Jurkat, Clone E6-1 (cell line): ENCODE measurements around the gene SLCO3A1.
A peak's percentile ranks its signal among the peaks of the same experiment; 100 is the strongest.

ENCODE experiments used
- DNase-seq: peaks from one replicate; pipeline ENCODE4 v3.0.0-alpha.2; 2011; ENCODE audit warnings: low read depth, low spot score
- H3K4me3 ChIP-seq: 2 replicates; pipeline ENCODE4 v1.5.1; 2011; ENCODE audit warnings: mild to moderate bottlenecking, low read length, control low read depth, moderate library complexity

SLCO3A1 gene

GRCh38 chr15:92153620-92154019 lies 300.1 kb downstream of the SLCO3A1 start:
- no peak for DNase-seq
- H3K4me3 ChIP-seq, result no peak overlapping the region

GRCh38 chr15:92155934-92156333 lies 302.4 kb downstream of the SLCO3A1 start:
- DNase-seq, result no peak
- no peak overlapping the region for H3K4me3 ChIP-seq

GRCh38 chr15:92157666-92158298 lies 304.3 kb downstream of the SLCO3A1 start:
- no peak for DNase-seq
- no peak overlapping the region for H3K4me3 ChIP-seq

- DNase-seq, result no peak
- H3K4me3 ChIP-seq, result no peak overlapping the region
These were observed 304.9 kb downstream of the SLCO3A1 start for GRCh38 chr15:92158426-92158825.

GRCh38 chr15:92159481-92159880 lies 306.0 kb downstream of the SLCO3A1 start:
- H3K4me3 ChIP-seq, result no peak overlapping the region
- DNase-seq, result no peak

GRCh38 chr15:92159906-92160841 lies 306.7 kb downstream of the SLCO3A1 start:
- DNase-seq, result no peak
- no peak overlapping the region for H3K4me3 ChIP-seq

- DNase-seq, result peak; percentile 12
- no peak overlapping the region for H3K4me3 ChIP-seq
These were observed 307.6 kb downstream of the SLCO3A1 start for GRCh38 chr15:92161039-92161670.

GRCh38 chr15:92162657-92163056 lies 309.1 kb downstream of the SLCO3A1 start:
- no peak overlapping the region for H3K4me3 ChIP-seq
- no peak for DNase-seq

- DNase-seq, result no peak
- no peak overlapping the region for H3K4me3 ChIP-seq
These were observed 310.1 kb downstream of the SLCO3A1 start for GRCh38 chr15:92163641-92164040.

GRCh38 chr15:92164327-92165000 lies 311.0 kb downstream of the SLCO3A1 start:
- no peak overlapping the region for H3K4me3 ChIP-seq
- DNase-seq, result peak; percentile 5

- H3K4me3 ChIP-seq, result no peak overlapping the region
- DNase-seq, result no peak
These were observed 311.5 kb downstream of the SLCO3A1 start for GRCh38 chr15:92165001-92165346.

- no peak overlapping the region for H3K4me3 ChIP-seq
- DNase-seq, result no peak
These were observed 312.5 kb downstream of the SLCO3A1 start for GRCh38 chr15:92166029-92166428.

- DNase-seq, result no peak
- H3K4me3 ChIP-seq, result no peak overlapping the region
These were observed 313.4 kb downstream of the SLCO3A1 start for GRCh38 chr15:92166751-92167405.

- no peak overlapping the region for H3K4me3 ChIP-seq
These were observed 313.9 kb downstream of the SLCO3A1 start for GRCh38 chr15:92167451-92167850.

GRCh38 chr15:92168066-92168683 lies 314.7 kb downstream of the SLCO3A1 start:
- no peak for DNase-seq
- H3K4me3 ChIP-seq, result no peak overlapping the region

More at GRCh38 chr15:92167451-92167850, 313.9 kb downstream of the SLCO3A1 start:
- DNase-seq, result no peak

- DNase-seq, result no peak
These were observed 317.4 kb downstream of the SLCO3A1 start for GRCh38 chr15:92170897-92171296.

GRCh38 chr15:92178911-92179310 lies 325.4 kb downstream of the SLCO3A1 start:
- H3K4me3 ChIP-seq, result no peak overlapping the region
- no peak for DNase-seq

More at GRCh38 chr15:92170897-92171296, 317.4 kb downstream of the SLCO3A1 start:
- H3K4me3 ChIP-seq, result no peak overlapping the region

- no peak overlapping the region for H3K4me3 ChIP-seq
- DNase-seq, result no peak
These were observed 330.6 kb downstream of the SLCO3A1 start for GRCh38 chr15:92184142-92184541.
